Liver (tissue), 3 donors: ENCODE results near the gene LASP1.

Source experiments
- EGR1 ChIP-seq, 2 donors: IDR thresholded peaks; 2 replicates each; pipeline ENCODE4 v1.6.1; 2016 to 2018; ENCODE audit warnings: antibody characterized with exemption in 2 of 2, low read depth in 2 of 2
- TF ChIP-seq, protein P1 (sequence below): IDR thresholded peaks from 2 replicates; pipeline ENCODE4 v1.6.1; 2016; ENCODE audit warnings: antibody characterized with exemption
- TF ChIP-seq, protein P2 (sequence below): fragments of 150-350 bp; IDR thresholded peaks from 2 replicates; pipeline ENCODE4 v1.5.1; 2017; ENCODE audit warnings: improper control_type of control experiment, low read depth, low read length; ENCODE audit not compliant: missing input control
- donor health status: healthy.
- donor health status: healthy.

DNA sequence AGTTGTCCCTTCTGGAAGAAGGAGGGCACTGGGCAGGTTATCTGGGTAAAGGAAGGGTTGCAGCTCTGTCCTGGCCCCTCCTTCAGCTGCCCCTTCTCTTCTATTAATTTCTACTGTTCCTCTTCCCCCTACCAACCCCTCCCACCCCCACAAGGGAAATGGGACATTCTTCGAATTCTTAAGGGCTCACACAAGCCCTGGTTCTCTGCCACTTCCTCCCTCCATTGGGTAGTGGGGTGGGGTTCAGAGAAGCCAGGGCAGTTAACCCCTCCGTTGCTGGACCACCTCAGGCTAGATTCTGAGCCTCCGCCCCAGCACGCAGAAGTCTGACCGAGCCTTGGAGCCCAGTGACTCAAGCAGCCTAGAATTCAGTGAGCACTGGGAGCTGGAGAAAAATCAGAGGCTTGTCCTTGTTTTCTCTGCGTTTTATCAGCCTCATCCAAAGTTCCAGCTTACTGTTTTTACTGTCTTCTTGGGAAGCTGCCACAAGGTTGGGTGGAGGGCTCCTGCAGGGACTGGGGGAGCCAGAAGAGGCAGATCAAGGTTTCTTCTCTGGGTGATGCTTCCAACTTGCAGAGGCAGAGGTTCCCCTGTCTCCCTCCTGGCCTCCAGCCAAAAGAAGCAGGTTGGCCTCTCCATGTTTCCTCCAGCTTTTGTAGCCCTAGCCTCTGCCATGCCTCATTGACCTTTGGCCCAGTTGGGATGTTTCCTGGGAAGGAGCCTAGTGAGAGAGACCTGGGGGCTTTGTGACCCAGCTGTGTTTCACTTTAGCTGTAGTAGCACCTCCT is 10.2 kb downstream of the LASP1 start:
- TF ChIP-seq, protein P1, sequence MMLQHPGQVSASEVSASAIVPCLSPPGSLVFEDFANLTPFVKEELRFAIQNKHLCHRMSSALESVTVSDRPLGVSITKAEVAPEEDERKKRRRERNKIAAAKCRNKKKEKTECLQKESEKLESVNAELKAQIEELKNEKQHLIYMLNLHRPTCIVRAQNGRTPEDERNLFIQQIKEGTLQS, result no peak
- TF ChIP-seq, protein P2, sequence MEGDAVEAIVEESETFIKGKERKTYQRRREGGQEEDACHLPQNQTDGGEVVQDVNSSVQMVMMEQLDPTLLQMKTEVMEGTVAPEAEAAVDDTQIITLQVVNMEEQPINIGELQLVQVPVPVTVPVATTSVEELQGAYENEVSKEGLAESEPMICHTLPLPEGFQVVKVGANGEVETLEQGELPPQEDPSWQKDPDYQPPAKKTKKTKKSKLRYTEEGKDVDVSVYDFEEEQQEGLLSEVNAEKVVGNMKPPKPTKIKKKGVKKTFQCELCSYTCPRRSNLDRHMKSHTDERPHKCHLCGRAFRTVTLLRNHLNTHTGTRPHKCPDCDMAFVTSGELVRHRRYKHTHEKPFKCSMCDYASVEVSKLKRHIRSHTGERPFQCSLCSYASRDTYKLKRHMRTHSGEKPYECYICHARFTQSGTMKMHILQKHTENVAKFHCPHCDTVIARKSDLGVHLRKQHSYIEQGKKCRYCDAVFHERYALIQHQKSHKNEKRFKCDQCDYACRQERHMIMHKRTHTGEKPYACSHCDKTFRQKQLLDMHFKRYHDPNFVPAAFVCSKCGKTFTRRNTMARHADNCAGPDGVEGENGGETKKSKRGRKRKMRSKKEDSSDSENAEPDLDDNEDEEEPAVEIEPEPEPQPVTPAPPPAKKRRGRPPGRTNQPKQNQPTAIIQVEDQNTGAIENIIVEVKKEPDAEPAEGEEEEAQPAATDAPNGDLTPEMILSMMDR, result no peak
- no peak for TF ChIP-seq EGR1 (IDR thresholded peaks at IDR 0.05; ENCODE audit: low read depth in 2 of 2)
